Measurements from ENCODE around the gene LORICRIN.
A peak's percentile ranks its signal among the peaks of the same experiment; 100 is the strongest.

LORICRIN gene

DNA sequence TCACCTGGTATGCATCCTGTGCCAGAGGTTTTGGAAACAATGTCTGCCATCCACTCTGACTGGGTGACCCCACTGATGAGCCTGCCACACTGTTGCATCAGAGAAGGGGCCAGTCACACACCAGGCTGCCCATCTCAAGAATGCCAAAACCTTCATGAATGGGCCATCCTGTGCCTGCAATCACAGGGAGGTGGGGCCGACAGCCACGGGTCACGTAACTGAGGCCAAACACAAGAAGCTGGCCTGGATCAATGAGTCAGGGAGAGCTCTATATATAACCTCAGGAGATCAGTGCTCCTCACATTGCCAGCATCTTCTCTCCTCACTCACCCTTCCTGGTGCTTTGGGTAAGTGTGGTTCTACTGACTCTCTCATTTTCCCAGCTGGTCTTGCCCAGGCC is at the start of gene LORICRIN:
TSS of gene LORICRIN (plus strand) at position 301 of the 400 bp plus-strand sequence. CDS start 1,263 bp downstream, outside the sequence.
- DNase-seq = no peak

- DNase-seq = no peak
Observed at GRCh38 chr1:153210206-153210605, 49.3 kb upstream of the LORICRIN start.

DNA sequence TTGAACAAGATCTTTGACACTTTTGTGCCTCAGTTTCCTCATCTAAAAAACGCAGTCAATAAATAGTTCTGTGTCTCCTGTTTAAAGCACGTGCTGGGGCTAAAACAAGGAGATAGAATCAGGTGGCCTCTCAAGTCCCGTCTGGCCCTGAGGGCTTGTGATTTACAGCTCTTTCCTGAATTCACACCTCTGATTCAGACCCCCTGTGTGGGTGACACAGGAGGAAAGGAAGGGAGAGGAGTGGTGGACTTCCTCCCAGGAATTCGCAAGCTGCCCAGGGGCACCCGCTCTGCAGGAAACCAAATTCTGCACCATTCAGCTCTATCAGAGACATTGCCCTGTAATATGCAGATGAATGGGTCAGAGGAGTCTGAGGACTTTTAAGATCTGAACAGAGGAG is 47.3 kb upstream of the LORICRIN start:
- DNase-seq = no peak

DNA sequence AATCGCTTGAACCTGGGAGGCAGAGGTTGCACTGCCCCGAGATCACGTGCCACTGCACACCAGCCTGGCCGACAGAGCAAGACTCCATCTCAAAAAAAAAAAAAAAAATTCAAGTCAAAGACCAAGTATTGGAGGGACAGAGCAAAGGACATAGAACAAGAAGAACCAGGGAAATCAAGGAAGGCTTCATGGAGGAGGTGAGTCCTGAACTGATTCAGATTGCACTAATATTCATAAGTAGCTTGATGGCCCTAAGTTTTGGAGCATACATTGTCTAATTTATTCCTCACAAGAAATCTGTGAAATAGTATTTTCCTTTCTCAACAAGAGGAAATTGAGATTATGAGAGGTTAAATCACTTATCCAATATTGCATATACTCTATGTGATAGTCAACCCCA is 46.0 kb upstream of the LORICRIN start:
- DNase-seq = no peak

DNA sequence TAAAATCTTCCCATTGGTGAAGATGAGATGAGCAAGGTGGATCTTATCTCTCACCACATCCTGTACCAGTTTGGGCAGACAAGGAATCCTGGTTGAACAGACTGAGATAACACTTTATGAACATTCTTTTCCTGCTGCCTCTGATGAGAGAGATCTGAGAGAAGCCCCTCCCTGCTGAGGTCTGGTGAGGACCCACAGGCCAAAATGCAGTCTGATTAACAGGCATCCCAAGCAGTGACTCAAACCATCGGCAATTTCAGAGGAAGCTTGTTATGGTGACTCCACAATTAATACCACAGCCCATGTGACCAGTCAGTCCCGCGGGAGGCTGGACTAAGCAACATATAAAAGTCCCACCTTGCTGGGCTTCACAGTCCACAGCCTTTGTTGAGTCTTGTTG is 42.3 kb upstream of the LORICRIN start, which contains the start of gene PRR9:
TSS of gene PRR9 (plus strand) at position 373 of the 400 bp plus-strand sequence. CDS start 561 bp downstream, outside the sequence.
- DNase-seq = no peak

GRCh38 chr1:153217744-153218416 is 41.6 kb upstream of the LORICRIN start:
- no peak for DNase-seq

- DNase-seq = no peak
Observed at GRCh38 chr1:153220606-153221303, 38.7 kb upstream of the LORICRIN start.

- peak; percentile 55 for DNase-seq
Observed at GRCh38 chr1:153223040-153223891, 36.2 kb upstream of the LORICRIN start.

- DNase-seq = no peak
Observed at GRCh38 chr1:153227810-153228209, 31.7 kb upstream of the LORICRIN start.

- DNase-seq = no peak
Observed at GRCh38 chr1:153228491-153228890, 31.0 kb upstream of the LORICRIN start.

- peak; percentile 30 for DNase-seq
Observed at GRCh38 chr1:153229076-153229829, 30.2 kb upstream of the LORICRIN start.

DNA sequence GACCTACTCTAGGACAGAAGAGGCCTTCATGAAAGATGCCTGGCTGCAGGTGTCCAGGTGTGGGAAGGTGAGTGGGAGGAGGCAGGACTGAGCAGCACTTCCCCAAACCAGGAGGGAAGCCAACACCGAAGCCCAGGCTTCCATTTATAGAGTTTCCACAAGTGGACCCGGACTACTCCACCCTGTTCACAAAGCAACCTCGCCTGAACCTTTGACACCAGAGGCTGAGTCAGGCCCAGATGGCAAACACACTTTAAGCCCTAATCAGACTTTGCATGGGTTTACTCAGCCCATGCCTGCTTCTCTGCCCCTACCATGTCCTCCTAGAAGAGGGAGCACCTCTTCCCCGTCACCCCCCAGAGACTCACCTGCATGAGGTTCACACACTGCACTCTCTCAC is 28.1 kb upstream of the LORICRIN start:
- DNase-seq = no peak

DNA sequence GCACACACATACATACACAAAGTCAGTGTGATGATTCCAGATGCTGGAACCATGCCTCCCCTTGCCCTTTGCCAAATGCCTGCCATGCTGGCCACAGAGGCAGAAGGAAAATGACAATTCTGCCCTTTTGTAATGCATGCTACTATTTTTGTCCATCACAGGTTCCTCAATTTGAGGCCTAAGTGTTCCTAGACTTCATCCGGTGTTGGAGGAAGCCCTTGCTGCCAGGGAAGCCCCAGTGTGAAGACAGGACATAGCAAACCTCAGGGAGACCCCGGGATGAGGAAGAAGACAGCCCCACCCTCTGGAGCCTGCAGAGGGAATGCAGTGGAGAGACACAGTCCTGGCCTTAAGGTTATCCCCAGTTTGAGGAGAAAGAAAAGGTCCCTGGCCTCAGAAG is 27.7 kb upstream of the LORICRIN start:
- no peak for DNase-seq

DNA sequence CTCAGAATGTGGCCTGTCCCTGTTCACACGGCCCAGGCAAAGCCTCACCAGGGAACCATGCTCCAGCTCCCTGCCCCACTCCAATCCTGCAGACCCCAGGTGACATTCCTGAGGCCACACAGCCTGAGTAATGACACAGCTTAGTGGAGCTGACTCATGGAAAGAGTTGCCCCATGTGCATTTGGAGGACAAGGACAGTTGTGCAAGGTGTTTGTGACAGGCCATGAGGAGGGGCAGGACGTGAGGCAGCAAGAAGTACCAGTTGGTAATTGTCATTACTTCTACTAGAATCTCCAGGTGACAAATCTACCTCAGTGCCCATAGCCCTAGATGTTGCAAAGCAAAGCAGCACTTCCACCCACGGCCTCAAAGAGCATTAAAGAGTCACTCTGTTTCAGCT is 26.9 kb upstream of the LORICRIN start:
- DNase-seq = no peak

DNA sequence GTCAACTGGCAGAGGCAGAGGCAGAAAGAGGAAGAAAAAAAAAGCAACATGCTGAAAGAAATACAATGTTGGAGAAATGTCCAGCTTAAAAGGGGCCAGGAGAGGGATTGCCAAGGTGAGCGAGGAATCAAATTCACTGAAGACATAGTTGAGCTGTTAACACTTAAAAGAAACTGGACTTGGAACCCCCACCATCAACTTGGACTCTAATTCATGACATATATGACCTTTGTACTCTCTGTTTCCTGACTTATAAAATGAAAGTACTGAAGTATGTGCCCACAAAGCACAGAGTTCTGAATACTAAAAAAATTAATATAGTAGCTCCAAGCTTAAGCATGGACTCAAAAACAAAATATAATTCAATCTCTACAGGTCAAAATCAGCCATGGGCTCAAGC is 26.0 kb upstream of the LORICRIN start:
- no peak for DNase-seq

GRCh38 chr1:153238527-153238926 is 21.0 kb upstream of the LORICRIN start:
- no peak for DNase-seq

- no peak for DNase-seq
Observed at GRCh38 chr1:153242160-153242559, 17.3 kb upstream of the LORICRIN start.

GRCh38 chr1:153245466-153245865 is 14.0 kb upstream of the LORICRIN start:
- DNase-seq = no peak

GRCh38 chr1:153246018-153246417 is 13.5 kb upstream of the LORICRIN start:
- no peak for DNase-seq

DNA sequence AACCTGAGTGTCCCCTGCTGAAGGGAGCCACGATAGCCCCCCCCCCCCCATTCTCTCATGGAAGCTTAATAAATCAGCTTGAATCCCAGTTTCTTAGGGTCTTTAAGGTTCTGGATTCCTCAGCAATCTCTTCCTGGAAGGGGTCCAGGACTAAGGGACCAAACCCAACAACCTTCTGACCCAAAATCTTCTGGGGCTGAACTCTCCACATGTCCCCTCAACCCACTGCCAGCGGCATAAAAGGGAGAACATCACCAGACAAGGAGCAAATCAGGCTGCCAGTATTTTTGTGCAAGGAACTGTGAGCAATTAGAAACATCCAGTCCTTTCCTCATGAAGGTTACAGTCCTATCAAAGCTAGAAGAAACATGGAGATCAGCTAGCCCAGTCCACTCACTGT is 12.7 kb upstream of the LORICRIN start:
- no peak for DNase-seq

- no peak for DNase-seq
Observed at GRCh38 chr1:153248176-153248879, 11.2 kb upstream of the LORICRIN start.

GRCh38 chr1:153250166-153250565 is 9.3 kb upstream of the LORICRIN start:
- no peak for DNase-seq
